SK-N-SH (cell line): ENCODE data around the gene ZDHHC21. TPM values are rescaled to one million over a fixed set of nuclear protein-coding genes. Genes with fewer than 3 reads are reported as not detected.

Experiments used
- CTCF ChIA-PET: fragments of 300-600, 350-600 bp; formaldehyde crosslinking; extraction: SDS; loops from one replicate; lab custom pipeline; 2021; lab: Yijun Ruan, JAX
- POLR2A ChIA-PET: fragments of 350-600 bp; sonication (Branson Sonifier 250); formaldehyde crosslinking; extraction: SDS; loops from one replicate; lab custom pipeline; 2020; ENCODE audit warnings: antibody characterized with exemption, inconsistent platforms; lab: Yijun Ruan, JAX
- DNase-seq: peaks from one replicate; pipeline ENCODE4 v3.0.0; 2012
- H2AFZ ChIP-seq: fragments of 200-600 bp; sonication (generic); 2 replicates; pipeline ENCODE4 v1.8.1; 2016; ENCODE audit warnings: antibody characterized with exemption, mild to moderate bottlenecking, low read depth
- H3F3A ChIP-seq: fragments of 200-600 bp; sonication (generic); replicated peaks from 2 replicates; pipeline ENCODE3; 2016; ENCODE audit warnings: antibody characterized with exemption, mild to moderate bottlenecking; ENCODE audit not compliant: insufficient read depth
- H3K27ac ChIP-seq, 2 experiments: fragments of 200-500 bp in 1 of 2; fragments of 200-600 bp in 1 of 2; sonication (Bioruptor generic) in 1 of 2; sonication (generic), shearing (Covaris generic) in 1 of 2; 2 replicates each; pipeline versions ENCODE4 v1.5.1 to v1.6.1; 2014 to 2016; ENCODE audit warnings: low read depth in 2 of 2, inconsistent platforms in 1 of 2, low read length in 1 of 2, mild to moderate bottlenecking in 1 of 2, mixed read lengths in 1 of 2
- H3K27me3 ChIP-seq: fragments of 200-600 bp; sonication (generic), shearing (Covaris generic); 2 replicates; pipeline ENCODE4 v1.6.1; 2016; ENCODE audit warnings: mixed run types; ENCODE audit not compliant: insufficient read depth
- H3K36me3 ChIP-seq, 2 experiments: fragments of 200-500 bp in 1 of 2; fragments of 200-600 bp in 1 of 2; sonication (Bioruptor generic) in 1 of 2; sonication (generic) in 1 of 2; replicated peaks in 1 of 2; 2 replicates each; pipeline versions ENCODE3 to v1.5.1; 2014 to 2016; ENCODE audit warnings: low read length in 1 of 2, mild to moderate bottlenecking in 1 of 2; ENCODE audit not compliant: insufficient read depth in 2 of 2, control insufficient read depth in 1 of 2
- H3K4me1 ChIP-seq, 2 experiments: fragments of 200-500 bp in 1 of 2; fragments of 200-600 bp in 1 of 2; sonication (Bioruptor generic) in 1 of 2; sonication (generic), shearing (Covaris generic) in 1 of 2; 2 replicates each; pipeline versions ENCODE4 v1.5.1 to v1.6.1; 2014 to 2016; ENCODE audit warnings: low read depth in 1 of 2, low read length in 1 of 2, mixed run types in 1 of 2; ENCODE audit not compliant: insufficient read depth in 2 of 2, control insufficient read depth in 1 of 2
- H3K4me2 ChIP-seq: fragments of 200-600 bp; sonication (generic), shearing (Covaris generic); 2 replicates; pipeline ENCODE4 v1.6.1; 2017; ENCODE audit warnings: mixed run types
- H3K4me3 ChIP-seq, 2 experiments: fragments of 200-500 bp in 1 of 2; fragments of 200-600 bp in 1 of 2; sonication (Bioruptor generic) in 1 of 2; sonication (generic), shearing (Covaris generic) in 1 of 2; 2 replicates each; pipeline versions ENCODE4 v1.5.1 to v1.8.1; 2014 to 2016; ENCODE audit warnings: low read depth in 2 of 2, inconsistent platforms in 1 of 2, low read length in 1 of 2, mild to moderate bottlenecking in 1 of 2, mixed read lengths in 1 of 2, moderate library complexity in 1 of 2
- H3K79me2 ChIP-seq: fragments of 200-600 bp; sonication (generic); 2 replicates; pipeline ENCODE4 v1.8.1; 2017; ENCODE audit warnings: mild to moderate bottlenecking; ENCODE audit not compliant: insufficient read depth
- H3K9ac ChIP-seq: fragments of 200-600 bp; sonication (generic); 2 replicates; pipeline ENCODE4 v1.6.1; 2017; ENCODE audit warnings: mixed run types
- H3K9me2 ChIP-seq: fragments of 200-600 bp; sonication (generic); 2 replicates; pipeline ENCODE4 v1.6.1; 2017; ENCODE audit warnings: mixed run types
- H3K9me3 ChIP-seq: fragments of 200-600 bp; sonication (generic); 2 replicates; pipeline ENCODE4 v1.6.1; 2017; ENCODE audit warnings: mixed run types, mild to moderate bottlenecking, moderate library complexity
- H4K20me1 ChIP-seq: fragments of 200-600 bp; sonication (generic); 2 replicates; pipeline ENCODE4 v1.6.1; 2017; ENCODE audit warnings: mild to moderate bottlenecking, mixed run types; ENCODE audit not compliant: insufficient read depth
- CHD2 ChIP-seq: fragments of 150-350 bp; IDR thresholded peaks from 2 replicates; pipeline ENCODE4 v1.6.1; 2018; ENCODE audit warnings: low read length; ENCODE audit not compliant: partially characterized antibody
- EP300 ChIP-seq, 2 experiments: IDR thresholded peaks; 2 replicates each; pipeline versions ENCODE4 v1.4.0 to v1.6.1; 2012; ENCODE audit warnings: borderline replicate concordance in 1 of 2, low read depth in 1 of 2, low read length in 1 of 2
- EZH2phosphoT487 ChIP-seq: fragments of 200-600 bp; sonication (generic); IDR thresholded peaks from 2 replicates; pipeline ENCODE4 v1.6.1; 2017; ENCODE audit warnings: low read depth, mixed run types, mild to moderate bottlenecking, antibody characterized with exemption, moderate library complexity, borderline replicate concordance
- FOXJ3 ChIP-seq: sonication (generic); formaldehyde crosslinking; IDR thresholded peaks from 2 replicates; pipeline ENCODE4 v1.5.1; 2020; ENCODE audit warnings: mild to moderate bottlenecking, missing genetic modification reagents
- FOXM1 ChIP-seq: IDR thresholded peaks from 2 replicates; pipeline ENCODE4 v1.4.0; 2012; ENCODE audit warnings: low read depth, mild to moderate bottlenecking
- GATA2 ChIP-seq: sonication (generic); formaldehyde crosslinking; IDR thresholded peaks from 2 replicates; pipeline ENCODE4 v1.5.0; 2020; ENCODE audit warnings: mild to moderate bottlenecking, missing genetic modification reagents
- NFIC ChIP-seq: IDR thresholded peaks from 2 replicates; pipeline ENCODE4 v1.4.0; 2012; ENCODE audit warnings: borderline replicate concordance
- POLR2AphosphoS5 ChIP-seq: IDR thresholded peaks from 2 replicates; pipeline ENCODE4 v1.6.1; 2012; ENCODE audit warnings: low read depth, low read length
- RAD21 ChIP-seq: IDR thresholded peaks from 2 replicates; pipeline ENCODE4 v1.6.1; 2012; ENCODE audit warnings: mild to moderate bottlenecking, low read length
- SMC3 ChIP-seq: IDR thresholded peaks from 2 replicates; pipeline ENCODE4 v1.6.1; 2012; ENCODE audit warnings: low read depth, low read length, improper control_type of control experiment
- TEAD4 ChIP-seq: IDR thresholded peaks from 2 replicates; pipeline ENCODE4 v1.4.0; 2012; ENCODE audit warnings: mild to moderate bottlenecking, borderline replicate concordance; ENCODE audit not compliant: insufficient read depth
- WGBS: methylation state at CpG from one replicate; pipeline ENCODE4 v1.1.6; 2017; ENCODE audit warnings: low lambda C conversion rate; 5-methylcytosine and 5-hydroxymethylcytosine counted together
- polyA plus RNA-seq, 3 experiments: library from polyadenylated mRNA; depleted of rRNA; stranded (reverse); fragments of >200 nt; gene quantifications; 2 replicates each; pipeline ENCODE4 v1.2.3, GENCODE V29; 2012
- TF ChIP-seq, protein P1 (sequence below): IDR thresholded peaks from 2 replicates; pipeline ENCODE4 v1.4.0; 2012; ENCODE audit warnings: low read depth
- TF ChIP-seq, protein P2 (sequence below): fragments of 200-600 bp; sonication (generic); IDR thresholded peaks from 2 replicates; pipeline ENCODE4 v1.6.1; 2017; ENCODE audit warnings: antibody characterized with exemption, mild to moderate bottlenecking, moderate library complexity
- TF ChIP-seq, protein P3 (sequence below): IDR thresholded peaks from 2 replicates; pipeline ENCODE4 v1.6.1; 2012; ENCODE audit warnings: mild to moderate bottlenecking, low read depth, low read length, moderate library complexity

ZDHHC21 gene
- polyA plus RNA-seq, 1 of the 3 experiments (the other 2 are of a cell fraction), result 2.9 TPM

DNA sequence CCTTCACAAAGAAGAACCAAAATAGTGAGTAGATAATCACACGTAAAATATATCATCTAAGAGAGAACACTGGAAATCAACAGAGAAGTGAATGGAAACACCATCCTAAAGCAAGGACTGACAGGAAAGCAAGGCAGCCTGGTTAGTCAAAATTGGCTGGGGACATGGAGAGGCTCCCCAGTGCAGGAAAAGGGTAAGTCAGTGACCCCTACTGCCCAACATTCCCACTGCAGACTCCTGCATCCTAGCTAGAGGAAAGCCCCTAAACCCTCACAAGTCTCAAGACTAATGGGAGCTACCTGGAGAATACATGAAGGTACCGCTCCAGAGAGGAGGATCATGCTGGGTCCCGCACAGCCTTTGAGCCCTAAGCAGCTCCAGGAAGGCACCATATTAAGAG, 60.1 kb downstream of the ZDHHC21 start:
- H4K20me1 ChIP-seq, result no peaks in the 10 kb centered on the region
- H3K4me3 ChIP-seq, result no peak overlapping the region
- no peak for TF ChIP-seq FOXJ3 (CRISPR knock-in tag)
- TF ChIP-seq GATA2 (CRISPR knock-in tag), result no peak
- TF ChIP-seq, protein P1, sequence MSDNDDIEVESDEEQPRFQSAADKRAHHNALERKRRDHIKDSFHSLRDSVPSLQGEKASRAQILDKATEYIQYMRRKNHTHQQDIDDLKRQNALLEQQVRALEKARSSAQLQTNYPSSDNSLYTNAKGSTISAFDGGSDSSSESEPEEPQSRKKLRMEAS, result no peak
- TF ChIP-seq EZH2phosphoT487, result no peak
- no peak for TF ChIP-seq RAD21
- no peak for TF ChIP-seq POLR2AphosphoS5
- TF ChIP-seq NFIC, result no peak
- no peak for TF ChIP-seq EP300 (IDR thresholded peaks at IDR 0.05; ENCODE audit: borderline replicate concordance in 1 of 2, low read depth in 1 of 2, low read length in 1 of 2)
- TF ChIP-seq SMC3, result no peak
- TF ChIP-seq, protein P2, sequence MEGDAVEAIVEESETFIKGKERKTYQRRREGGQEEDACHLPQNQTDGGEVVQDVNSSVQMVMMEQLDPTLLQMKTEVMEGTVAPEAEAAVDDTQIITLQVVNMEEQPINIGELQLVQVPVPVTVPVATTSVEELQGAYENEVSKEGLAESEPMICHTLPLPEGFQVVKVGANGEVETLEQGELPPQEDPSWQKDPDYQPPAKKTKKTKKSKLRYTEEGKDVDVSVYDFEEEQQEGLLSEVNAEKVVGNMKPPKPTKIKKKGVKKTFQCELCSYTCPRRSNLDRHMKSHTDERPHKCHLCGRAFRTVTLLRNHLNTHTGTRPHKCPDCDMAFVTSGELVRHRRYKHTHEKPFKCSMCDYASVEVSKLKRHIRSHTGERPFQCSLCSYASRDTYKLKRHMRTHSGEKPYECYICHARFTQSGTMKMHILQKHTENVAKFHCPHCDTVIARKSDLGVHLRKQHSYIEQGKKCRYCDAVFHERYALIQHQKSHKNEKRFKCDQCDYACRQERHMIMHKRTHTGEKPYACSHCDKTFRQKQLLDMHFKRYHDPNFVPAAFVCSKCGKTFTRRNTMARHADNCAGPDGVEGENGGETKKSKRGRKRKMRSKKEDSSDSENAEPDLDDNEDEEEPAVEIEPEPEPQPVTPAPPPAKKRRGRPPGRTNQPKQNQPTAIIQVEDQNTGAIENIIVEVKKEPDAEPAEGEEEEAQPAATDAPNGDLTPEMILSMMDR, result no peak
- no peak for TF ChIP-seq FOXM1
- no peak for TF ChIP-seq CHD2
- TF ChIP-seq TEAD4, result no peak
- TF ChIP-seq, protein P3, sequence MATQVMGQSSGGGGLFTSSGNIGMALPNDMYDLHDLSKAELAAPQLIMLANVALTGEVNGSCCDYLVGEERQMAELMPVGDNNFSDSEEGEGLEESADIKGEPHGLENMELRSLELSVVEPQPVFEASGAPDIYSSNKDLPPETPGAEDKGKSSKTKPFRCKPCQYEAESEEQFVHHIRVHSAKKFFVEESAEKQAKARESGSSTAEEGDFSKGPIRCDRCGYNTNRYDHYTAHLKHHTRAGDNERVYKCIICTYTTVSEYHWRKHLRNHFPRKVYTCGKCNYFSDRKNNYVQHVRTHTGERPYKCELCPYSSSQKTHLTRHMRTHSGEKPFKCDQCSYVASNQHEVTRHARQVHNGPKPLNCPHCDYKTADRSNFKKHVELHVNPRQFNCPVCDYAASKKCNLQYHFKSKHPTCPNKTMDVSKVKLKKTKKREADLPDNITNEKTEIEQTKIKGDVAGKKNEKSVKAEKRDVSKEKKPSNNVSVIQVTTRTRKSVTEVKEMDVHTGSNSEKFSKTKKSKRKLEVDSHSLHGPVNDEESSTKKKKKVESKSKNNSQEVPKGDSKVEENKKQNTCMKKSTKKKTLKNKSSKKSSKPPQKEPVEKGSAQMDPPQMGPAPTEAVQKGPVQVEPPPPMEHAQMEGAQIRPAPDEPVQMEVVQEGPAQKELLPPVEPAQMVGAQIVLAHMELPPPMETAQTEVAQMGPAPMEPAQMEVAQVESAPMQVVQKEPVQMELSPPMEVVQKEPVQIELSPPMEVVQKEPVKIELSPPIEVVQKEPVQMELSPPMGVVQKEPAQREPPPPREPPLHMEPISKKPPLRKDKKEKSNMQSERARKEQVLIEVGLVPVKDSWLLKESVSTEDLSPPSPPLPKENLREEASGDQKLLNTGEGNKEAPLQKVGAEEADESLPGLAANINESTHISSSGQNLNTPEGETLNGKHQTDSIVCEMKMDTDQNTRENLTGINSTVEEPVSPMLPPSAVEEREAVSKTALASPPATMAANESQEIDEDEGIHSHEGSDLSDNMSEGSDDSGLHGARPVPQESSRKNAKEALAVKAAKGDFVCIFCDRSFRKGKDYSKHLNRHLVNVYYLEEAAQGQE, result no peak
- H3F3A ChIP-seq, result no peaks in the 10 kb centered on the region
- 89% methylated on average over 3 of the region's 3 CpGs for WGBS
- no peaks in the 10 kb centered on the region for H3K79me2 ChIP-seq
- DNase-seq, result no peak
- H3K36me3 ChIP-seq, result peaks cover 13 to 17% of the 10 kb centered on the region in 2 experiments
- no peak overlapping the region for H2AFZ ChIP-seq
- H3K9me3 ChIP-seq, result no peaks in the 10 kb centered on the region
- ChIA-PET CTCF (interaction anchor here (0.7 kb wide), 1 partner anchor 17 kb away, joined by 3 read pairs; no protein-coding TSS in a partner anchor), POLR2A (no interaction called here)
- H3K27ac ChIP-seq, result no peak overlapping the region
- no peaks in the 10 kb centered on the region for H3K27me3 ChIP-seq
- H3K9ac ChIP-seq, result no peak overlapping the region
- H3K4me1 ChIP-seq, result no peaks in the 10 kb centered on the region; a peak in 1 of 4 replicates
- no peak overlapping the region for H3K4me2 ChIP-seq
- H3K9me2 ChIP-seq, result no peaks in the 10 kb centered on the region
